ENCODE measurements around the gene PRR15. TPM values are rescaled to one million over a fixed set of nuclear protein-coding genes. Genes with fewer than 3 reads are reported as not detected.

Gene PRR15
- total RNA-seq, 1 experiment from 2014 or later: 22.6 TPM

DNA sequence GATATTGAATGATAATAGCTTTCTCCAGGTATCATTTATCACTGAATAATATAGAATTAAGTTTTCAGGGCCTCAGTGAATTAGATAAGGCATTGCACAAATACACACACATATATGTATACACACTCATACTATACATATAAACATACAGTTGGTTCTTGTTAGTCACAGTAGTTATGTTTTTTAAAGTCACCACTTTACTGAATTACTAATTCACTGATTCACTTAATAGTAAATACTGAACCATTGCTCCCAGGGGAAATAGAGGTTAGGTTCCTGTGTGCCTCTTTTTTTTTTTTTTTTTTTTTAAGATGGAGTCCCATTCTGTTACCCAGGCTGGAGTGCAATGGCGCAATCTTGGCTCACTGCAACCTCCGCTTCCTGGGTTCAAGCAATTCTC lies 33.6 kb downstream of the PRR15 start:
- intact Hi-C loops (cut with micrococcal nuclease; ENCODE audit: unreplicated experiment): no loop called here
- Mint-ChIP-seq H3K27ac (ENCODE audit: unreplicated experiment) (no peak overlapping the region), H3K27me3 (ENCODE audit: insufficient read depth, unreplicated experiment) (no peaks in the 10 kb centered on the region), H3K9me3 (ENCODE audit: unreplicated experiment) (no peaks in the 10 kb centered on the region), H3K4me3 (ENCODE audit: unreplicated experiment) (no peak overlapping the region), H3K4me1 (ENCODE audit: low read depth, unreplicated experiment) (no peaks in the 10 kb centered on the region), H3K36me3 (ENCODE audit: insufficient read depth, unreplicated experiment) (no peaks in the 10 kb centered on the region)
- H3K9me3 ChIP-seq: no peaks in the 10 kb centered on the region
- CTCF ChIA-PET: no interaction called here
- POLR2A ChIA-PET: no interaction called here
- H3K27me3 ChIP-seq (replicated peaks; ENCODE audit: control insufficient read depth, insufficient read depth, low read length): no peaks in the 10 kb centered on the region
- peaks cover 17% of the 10 kb centered on the region for H3K4me1 ChIP-seq
- no peak overlapping the region for H3K4me3 ChIP-seq (ENCODE audit: low read depth, low read length)
- TF ChIP-seq, protein P1, sequence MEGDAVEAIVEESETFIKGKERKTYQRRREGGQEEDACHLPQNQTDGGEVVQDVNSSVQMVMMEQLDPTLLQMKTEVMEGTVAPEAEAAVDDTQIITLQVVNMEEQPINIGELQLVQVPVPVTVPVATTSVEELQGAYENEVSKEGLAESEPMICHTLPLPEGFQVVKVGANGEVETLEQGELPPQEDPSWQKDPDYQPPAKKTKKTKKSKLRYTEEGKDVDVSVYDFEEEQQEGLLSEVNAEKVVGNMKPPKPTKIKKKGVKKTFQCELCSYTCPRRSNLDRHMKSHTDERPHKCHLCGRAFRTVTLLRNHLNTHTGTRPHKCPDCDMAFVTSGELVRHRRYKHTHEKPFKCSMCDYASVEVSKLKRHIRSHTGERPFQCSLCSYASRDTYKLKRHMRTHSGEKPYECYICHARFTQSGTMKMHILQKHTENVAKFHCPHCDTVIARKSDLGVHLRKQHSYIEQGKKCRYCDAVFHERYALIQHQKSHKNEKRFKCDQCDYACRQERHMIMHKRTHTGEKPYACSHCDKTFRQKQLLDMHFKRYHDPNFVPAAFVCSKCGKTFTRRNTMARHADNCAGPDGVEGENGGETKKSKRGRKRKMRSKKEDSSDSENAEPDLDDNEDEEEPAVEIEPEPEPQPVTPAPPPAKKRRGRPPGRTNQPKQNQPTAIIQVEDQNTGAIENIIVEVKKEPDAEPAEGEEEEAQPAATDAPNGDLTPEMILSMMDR (IDR thresholded peaks at IDR 0.05; ENCODE audit: insufficient read depth in 1 of 2, low read depth in 1 of 2, low read length in 1 of 2, severe bottlenecking in 1 of 2, unreplicated experiment in 1 of 2): no peak
- no TSS peak for BruUV-seq (replicated peaks)
- DNase-seq: no peak
- no peaks in the 10 kb centered on the region for H3K36me3 ChIP-seq (ENCODE audit: control insufficient read depth, insufficient read depth, low read length)

DNA sequence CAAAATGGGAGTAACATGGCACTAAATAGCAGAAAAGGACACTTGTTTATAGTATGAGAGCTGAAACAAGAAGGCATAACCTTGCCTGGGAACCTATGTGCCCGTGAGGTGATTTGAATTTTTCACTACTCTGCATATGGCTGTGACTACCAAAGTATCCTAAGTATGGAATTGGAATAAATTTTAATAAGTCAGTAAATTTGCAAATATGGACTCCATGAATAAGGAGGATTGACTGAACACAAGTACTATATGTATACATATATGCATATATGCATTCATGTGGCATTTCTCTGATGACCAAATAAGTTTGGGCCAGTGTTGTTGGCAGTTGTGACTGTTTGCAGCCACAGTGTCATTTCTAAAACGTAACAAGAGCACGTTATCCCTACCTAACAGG lies 34.5 kb downstream of the PRR15 start:
- no peak for DNase-seq
- Mint-ChIP-seq H3K9me3 (ENCODE audit: unreplicated experiment) (no peaks in the 10 kb centered on the region), H3K4me1 (ENCODE audit: low read depth, unreplicated experiment) (no peaks in the 10 kb centered on the region), H3K36me3 (ENCODE audit: insufficient read depth, unreplicated experiment) (no peaks in the 10 kb centered on the region), H3K27ac (ENCODE audit: unreplicated experiment) (no peak overlapping the region), H3K27me3 (ENCODE audit: insufficient read depth, unreplicated experiment) (no peaks in the 10 kb centered on the region), H3K4me3 (ENCODE audit: unreplicated experiment) (no peak overlapping the region)
- ChIA-PET CTCF (no interaction called here), POLR2A (no interaction called here)
- H3K36me3 ChIP-seq (ENCODE audit: control insufficient read depth, insufficient read depth, low read length): no peaks in the 10 kb centered on the region
- no peak overlapping the region for H3K4me3 ChIP-seq (ENCODE audit: low read depth, low read length)
- H3K27me3 ChIP-seq (replicated peaks; ENCODE audit: control insufficient read depth, insufficient read depth, low read length): no peaks in the 10 kb centered on the region
- no TSS peak for BruUV-seq (replicated peaks)
- no peaks in the 10 kb centered on the region for H3K9me3 ChIP-seq
- H3K4me1 ChIP-seq: peaks cover 8% of the 10 kb centered on the region; the same call in 1 of the 2 replicates
- intact Hi-C loops (cut with micrococcal nuclease; ENCODE audit: unreplicated experiment): no loop called here
- TF ChIP-seq, protein P1 (IDR thresholded peaks at IDR 0.05; ENCODE audit: insufficient read depth in 1 of 2, low read depth in 1 of 2, low read length in 1 of 2, severe bottlenecking in 1 of 2, unreplicated experiment in 1 of 2): no peak

DNA sequence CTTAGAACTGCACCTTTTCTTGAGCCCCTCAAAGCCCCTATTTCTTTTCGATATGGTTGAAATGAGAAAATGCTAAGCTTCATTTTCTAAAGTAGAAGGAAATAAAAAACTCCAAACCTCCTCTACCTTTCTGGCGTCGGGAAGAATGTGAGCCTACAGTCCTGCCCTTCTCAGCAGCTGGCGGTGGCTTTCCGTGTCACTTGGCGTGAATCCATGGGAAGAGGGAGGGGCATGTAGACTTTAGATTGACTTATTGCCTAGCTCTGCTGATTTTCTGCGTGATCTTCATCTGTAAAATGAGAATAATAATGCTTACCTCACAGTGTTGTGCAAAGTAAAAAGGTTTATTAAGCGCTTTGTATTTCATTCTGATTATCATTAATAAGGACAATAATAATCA lies 35.0 kb downstream of the PRR15 start:
- intact Hi-C loops (cut with micrococcal nuclease; ENCODE audit: unreplicated experiment): no loop called here
- ChIA-PET POLR2A (no interaction called here), CTCF (no interaction called here)
- Histone ChIP-seq H3K9me3 (no peaks in the 10 kb centered on the region), H3K27me3 (replicated peaks; ENCODE audit: control insufficient read depth, insufficient read depth, low read length) (no peaks in the 10 kb centered on the region), H3K4me1 (peaks cover 3% of the 10 kb centered on the region; the same call in 1 of the 2 replicates), H3K36me3 (ENCODE audit: control insufficient read depth, insufficient read depth, low read length) (no peaks in the 10 kb centered on the region), H3K4me3 (ENCODE audit: low read depth, low read length) (no peak overlapping the region)
- H3K4me3 Mint-ChIP-seq (ENCODE audit: unreplicated experiment): no peak overlapping the region
- no TSS peak for BruUV-seq (replicated peaks)
- H3K9me3 Mint-ChIP-seq (ENCODE audit: unreplicated experiment): no peaks in the 10 kb centered on the region
- H3K27me3 Mint-ChIP-seq (ENCODE audit: insufficient read depth, unreplicated experiment): no peaks in the 10 kb centered on the region
- no peak for DNase-seq
- no peaks in the 10 kb centered on the region for H3K36me3 Mint-ChIP-seq (ENCODE audit: insufficient read depth, unreplicated experiment)
- no peaks in the 10 kb centered on the region for H3K4me1 Mint-ChIP-seq (ENCODE audit: low read depth, unreplicated experiment)
- TF ChIP-seq, protein P1 (IDR thresholded peaks at IDR 0.05; ENCODE audit: insufficient read depth in 1 of 2, low read depth in 1 of 2, low read length in 1 of 2, severe bottlenecking in 1 of 2, unreplicated experiment in 1 of 2): no peak
- H3K27ac Mint-ChIP-seq (ENCODE audit: unreplicated experiment): no peak overlapping the region

Data from Caco-2 (cell line).